HCT116 (cell line): ENCODE data around the gene CCDC69. TPM values are rescaled to one million over a fixed set of nuclear protein-coding genes. Genes with fewer than 3 reads are reported as not detected.

ENCODE experiments used
- ATAC-seq: fragments of 200-7000 bp; cut with Tn5 transposase; 2 replicates; pipeline ENCODE4 v1.9.1; 2020; ENCODE audit warnings: mild to moderate bottlenecking, moderate library complexity
- BruUV-seq: library from RNA; stranded (reverse); fragments of 400-500 nt; replicated peaks from 2 replicates; lab custom pipeline; 2021; lab: Mats Ljungman, UMichigan
- CTCF ChIA-PET: fragments of 300-600 bp; sonication (Branson Sonifier 250); formaldehyde crosslinking; loops from one replicate; lab custom pipeline; 2021; ENCODE audit warnings: antibody characterized with exemption; lab: Charles Lee
- POLR2A ChIA-PET: fragments of 300-600, 350-600 bp; sonication (Branson Sonifier 250); formaldehyde crosslinking; loops from one replicate; lab custom pipeline; 2021; ENCODE audit warnings: antibody characterized with exemption; lab: Charles Lee
- RAD21 ChIA-PET, 2 experiments: fragments of 300-600 bp; sonication (Branson Sonifier 250); formaldehyde crosslinking; loops; one replicate each; lab custom pipeline; 2023; ENCODE audit warnings: low total read pairs in 2 of 2; ENCODE audit not compliant: uncharacterized antibody in 2 of 2, unreplicated experiment in 2 of 2, low non-redundant PET in 1 of 2; lab: Charles Lee
- DNase-seq: peaks from one replicate; pipeline ENCODE4 v3.0.0-alpha.2; 2010; ENCODE audit warnings: low read depth, low spot score
- H2AFZ ChIP-seq: fragments of 200-600 bp; shearing (Covaris generic), sonication (generic); 2 replicates; pipeline ENCODE4 v1.6.1; 2017; ENCODE audit warnings: low read depth, mixed run types, mixed read lengths, antibody characterized with exemption, low read length; ENCODE audit not compliant: poor library complexity, severe bottlenecking
- H3K27ac ChIP-seq: 2 replicates; pipeline ENCODE4 v1.5.1; 2012; ENCODE audit warnings: low read depth, low read length
- H3K27me3 ChIP-seq: fragments of 200-600 bp; sonication (generic); 2 replicates; pipeline ENCODE4 v1.6.1; 2016; ENCODE audit warnings: mixed run types, low read length, mixed read lengths; ENCODE audit not compliant: insufficient read depth
- H3K36me3 ChIP-seq, 2 experiments: fragments of 200-500 bp in 1 of 2; fragments of 200-600 bp in 1 of 2; sonication (Bioruptor generic) in 1 of 2; sonication (generic) in 1 of 2; 2 replicates each; pipeline versions ENCODE4 v1.5.1 to v1.6.1; 2014 to 2016; ENCODE audit warnings: low read length in 2 of 2, inconsistent platforms in 1 of 2, mixed read lengths in 1 of 2, mixed run types in 1 of 2; ENCODE audit not compliant: insufficient read depth in 2 of 2, control insufficient read depth in 1 of 2
- H3K4me1 ChIP-seq, 2 experiments: fragments of 200-600 bp in 1 of 2; sonication (generic) in 1 of 2; 2 replicates each; pipeline versions ENCODE4 v1.5.1 to v1.6.1; 2012 to 2017; ENCODE audit warnings: low read length in 2 of 2, inconsistent platforms in 1 of 2, mild to moderate bottlenecking in 1 of 2, mixed read lengths in 1 of 2, mixed run types in 1 of 2, moderate library complexity in 1 of 2; ENCODE audit not compliant: insufficient read depth in 2 of 2, control insufficient read depth in 1 of 2
- H3K4me2 ChIP-seq: fragments of 200-600 bp; sonication (generic); 2 replicates; pipeline ENCODE4 v1.6.1; 2017; ENCODE audit warnings: mixed run types, low read length, mixed read lengths
- H3K4me3 ChIP-seq, 2 experiments: fragments of 200-600 bp in 1 of 2; sonication (generic) in 1 of 2; replicated peaks in 1 of 2; 2 replicates each; pipeline ENCODE4 v1.5.1; 2011 to 2016; ENCODE audit warnings: low read length in 2 of 2, control low read depth in 1 of 2, low read depth in 1 of 2, mild to moderate bottlenecking in 1 of 2, mixed read lengths in 1 of 2, mixed run types in 1 of 2
- H3K79me2 ChIP-seq: fragments of 200-600 bp; sonication (generic); 2 replicates; pipeline ENCODE4 v1.6.1; 2017; ENCODE audit warnings: mild to moderate bottlenecking, mixed run types, low read length, moderate library complexity, mixed read lengths; ENCODE audit not compliant: insufficient read depth
- H3K9ac ChIP-seq: fragments of 200-600 bp; sonication (generic); 2 replicates; pipeline ENCODE4 v1.6.1; 2016; ENCODE audit warnings: low read length, mixed read lengths
- H3K9me2 ChIP-seq: fragments of 200-600 bp; sonication (generic), shearing (Covaris generic); 2 replicates; pipeline ENCODE4 v1.6.1; 2017; ENCODE audit warnings: mixed run types, mild to moderate bottlenecking, moderate library complexity; ENCODE audit not compliant: insufficient read depth
- H3K9me3 ChIP-seq, 2 experiments: fragments of 200-500 bp in 1 of 2; fragments of 200-600 bp in 1 of 2; sonication (Bioruptor generic) in 1 of 2; sonication (generic) in 1 of 2; 2 replicates each; pipeline ENCODE4 v1.6.1; 2014 to 2017; ENCODE audit warnings: low read length in 2 of 2, mixed read lengths in 2 of 2, inconsistent platforms in 1 of 2, low read depth in 1 of 2, mild to moderate bottlenecking in 1 of 2, mixed run types in 1 of 2, moderate library complexity in 1 of 2; ENCODE audit not compliant: control insufficient read depth in 1 of 2, insufficient read depth in 1 of 2
- H4K20me1 ChIP-seq: fragments of 200-600 bp; sonication (generic), shearing (Covaris generic); 2 replicates; pipeline ENCODE4 v1.6.1; 2017; ENCODE audit warnings: mixed run types, mild to moderate bottlenecking, moderate library complexity; ENCODE audit not compliant: insufficient read depth
- CEBPB ChIP-seq: IDR thresholded peaks from 2 replicates; pipeline ENCODE4 v1.6.1; 2012; ENCODE audit warnings: low read depth
- EGR1 ChIP-seq: IDR thresholded peaks from 2 replicates; pipeline ENCODE4 v1.6.1; 2012; ENCODE audit warnings: low read depth
- EZH2 ChIP-seq: fragments of 200-600 bp; sonication (generic); IDR thresholded peaks from 2 replicates; pipeline ENCODE4 v1.6.1; 2017; ENCODE audit warnings: antibody characterized with exemption, mixed run types
- EZH2phosphoT487 ChIP-seq: fragments of 200-600 bp; IDR thresholded peaks from 2 replicates; pipeline ENCODE4 v1.6.1; 2018; ENCODE audit warnings: antibody characterized with exemption, borderline replicate concordance
- FOSL1 ChIP-seq: IDR thresholded peaks from 2 replicates; pipeline ENCODE4 v1.6.1; 2012; ENCODE audit warnings: low read depth
- SP1 ChIP-seq: IDR thresholded peaks from 2 replicates; pipeline ENCODE4 v1.6.1; 2012; ENCODE audit warnings: low read depth
- SRF ChIP-seq: IDR thresholded peaks from 2 replicates; pipeline ENCODE4 v1.6.1; 2012; ENCODE audit warnings: low read depth
- TCF7L2 ChIP-seq: IDR thresholded peaks from 2 replicates; pipeline ENCODE4 v1.7.0; 2011; ENCODE audit warnings: borderline replicate concordance, inconsistent platforms; ENCODE audit not compliant: insufficient read depth, insufficient read length; ENCODE audit errors: extremely low read depth
- YY1 ChIP-seq: IDR thresholded peaks from 2 replicates; pipeline ENCODE4 v1.6.1; 2011; ENCODE audit warnings: low read length, low read depth, moderate library complexity, mild to moderate bottlenecking; ENCODE audit not compliant: insufficient replicate concordance; ENCODE audit errors: extremely low read depth
- ZFX ChIP-seq: fragments of 450-650 bp; IDR thresholded peaks from 2 replicates; pipeline ENCODE4 v1.6.1; 2017
- intact Hi-C: fragments of 100-400 bp; cut with micrococcal nuclease; formaldehyde crosslinking; loops from 2 replicates; pipeline ENCODE4 v1.10.0; 2022
- total RNA-seq: library from RNA; stranded (reverse); gene quantifications from one replicate; pipeline ENCODE4 v1.2.1, GENCODE V29; 2021; ENCODE audit not compliant: unreplicated experiment
- TF ChIP-seq, protein P1 (sequence below): IDR thresholded peaks from 2 replicates; pipeline ENCODE4 v1.6.1; 2011; ENCODE audit warnings: mild to moderate bottlenecking, low read length, moderate library complexity; ENCODE audit not compliant: insufficient replicate concordance; ENCODE audit errors: extremely low read depth
- TF ChIP-seq, protein P2 (sequence below): IDR thresholded peaks from 2 replicates; pipeline ENCODE4 v1.6.1; 2012

The CCDC69 gene
- total RNA-seq, 1 experiment from 2014 or later, result 4.3 TPM

GRCh38 chr5:151138114-151138513 lies 85.8 kb downstream of the CCDC69 start:
- no peak overlapping the region for H3K27ac ChIP-seq
- H2AFZ ChIP-seq, result no peak overlapping the region
- no peaks in the 10 kb centered on the region for H3K9me3 ChIP-seq
- ATAC-seq, result no peak
- no peaks in the 10 kb centered on the region for H3K79me2 ChIP-seq
- DNase-seq, result no peak
- RAD21 ChIA-PET, result no interaction called here
- H3K4me2 ChIP-seq, result no peak overlapping the region
- peaks cover 6 to 27% of the 10 kb centered on the region in 2 experiments; a peak in 3 of 4 replicates for H3K36me3 ChIP-seq
- no peak overlapping the region for H3K4me3 ChIP-seq
- no peaks in the 10 kb centered on the region for H3K27me3 ChIP-seq
- no peak for TF ChIP-seq SRF
- intact Hi-C loops, result no loop called here
- CTCF ChIA-PET, result no interaction called here
- H3K9me2 ChIP-seq, result no peaks in the 10 kb centered on the region
- no peaks in the 10 kb centered on the region for H4K20me1 ChIP-seq
- no peaks in the 10 kb centered on the region for H3K4me1 ChIP-seq
- POLR2A ChIA-PET, result no interaction called here
- no peak overlapping the region for H3K9ac ChIP-seq
- BruUV-seq, result no TSS peak

DNA sequence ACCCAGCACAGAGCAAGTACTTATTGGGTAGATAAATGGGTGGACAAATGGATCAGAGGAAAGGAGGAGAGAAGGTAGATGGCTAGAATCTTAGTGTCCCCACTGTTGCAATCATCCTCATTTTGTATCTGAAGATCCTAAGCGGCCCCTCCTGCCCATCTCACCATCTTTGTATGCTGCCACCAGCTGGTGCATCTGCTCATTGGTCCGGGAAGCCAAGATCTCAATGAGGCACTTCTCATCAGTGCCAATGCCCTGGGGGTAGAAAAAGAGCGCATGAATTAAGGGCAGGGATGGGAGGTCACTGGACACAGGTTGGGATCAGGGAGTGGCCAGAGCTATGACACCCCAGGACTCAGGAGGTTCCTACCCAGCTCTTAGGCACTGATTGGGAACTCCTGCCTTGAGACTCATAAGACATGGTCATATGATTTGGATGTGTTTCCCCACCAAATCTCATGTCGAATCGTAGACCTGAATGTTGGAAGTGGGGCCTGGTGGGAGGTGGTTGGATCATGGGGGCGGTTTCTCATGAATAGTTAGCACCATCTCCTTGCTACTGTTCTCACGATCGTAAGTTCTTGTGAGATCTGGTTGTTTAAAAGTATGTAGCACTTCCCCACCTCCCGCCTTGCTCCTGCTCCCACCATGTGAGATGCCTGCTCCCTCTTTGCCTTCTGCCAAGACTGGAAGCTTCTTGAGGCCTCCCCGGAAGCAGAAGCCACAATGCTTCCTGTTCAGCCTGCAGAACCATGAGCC lies 86.6 kb downstream of the CCDC69 start:
- DNase-seq (no peak), ATAC-seq (no peak)
- H2AFZ ChIP-seq, result no peak overlapping the region
- RAD21 ChIA-PET, result no interaction called here
- no peaks in the 10 kb centered on the region for H3K9me3 ChIP-seq
- H3K36me3 ChIP-seq, result peaks cover 6 to 30% of the 10 kb centered on the region in 2 experiments; a peak in 3 of 4 replicates
- no peaks in the 10 kb centered on the region for H3K79me2 ChIP-seq
- no peaks in the 10 kb centered on the region for H3K4me1 ChIP-seq
- no peak overlapping the region for H3K4me3 ChIP-seq
- H3K27me3 ChIP-seq, result no peaks in the 10 kb centered on the region
- TF ChIP-seq CEBPB (no peak), ZFX (no peak), EZH2phosphoT487 (no peak), SP1 (no peak), EGR1 (no peak), TCF7L2 (no peak), YY1 (no peak), FOSL1 (no peak), EZH2 (no peak)
- TF ChIP-seq, protein P1, sequence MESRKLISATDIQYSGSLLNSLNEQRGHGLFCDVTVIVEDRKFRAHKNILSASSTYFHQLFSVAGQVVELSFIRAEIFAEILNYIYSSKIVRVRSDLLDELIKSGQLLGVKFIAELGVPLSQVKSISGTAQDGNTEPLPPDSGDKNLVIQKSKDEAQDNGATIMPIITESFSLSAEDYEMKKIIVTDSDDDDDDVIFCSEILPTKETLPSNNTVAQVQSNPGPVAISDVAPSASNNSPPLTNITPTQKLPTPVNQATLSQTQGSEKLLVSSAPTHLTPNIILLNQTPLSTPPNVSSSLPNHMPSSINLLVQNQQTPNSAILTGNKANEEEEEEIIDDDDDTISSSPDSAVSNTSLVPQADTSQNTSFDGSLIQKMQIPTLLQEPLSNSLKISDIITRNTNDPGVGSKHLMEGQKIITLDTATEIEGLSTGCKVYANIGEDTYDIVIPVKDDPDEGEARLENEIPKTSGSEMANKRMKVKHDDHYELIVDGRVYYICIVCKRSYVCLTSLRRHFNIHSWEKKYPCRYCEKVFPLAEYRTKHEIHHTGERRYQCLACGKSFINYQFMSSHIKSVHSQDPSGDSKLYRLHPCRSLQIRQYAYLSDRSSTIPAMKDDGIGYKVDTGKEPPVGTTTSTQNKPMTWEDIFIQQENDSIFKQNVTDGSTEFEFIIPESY, result no peak
- TF ChIP-seq, protein P2, sequence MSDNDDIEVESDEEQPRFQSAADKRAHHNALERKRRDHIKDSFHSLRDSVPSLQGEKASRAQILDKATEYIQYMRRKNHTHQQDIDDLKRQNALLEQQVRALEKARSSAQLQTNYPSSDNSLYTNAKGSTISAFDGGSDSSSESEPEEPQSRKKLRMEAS, result no peak
- CTCF ChIA-PET, result no interaction called here
- no peaks in the 10 kb centered on the region for H4K20me1 ChIP-seq
- no TSS peak for BruUV-seq
- intact Hi-C loops, result no loop called here
- no peaks in the 10 kb centered on the region for H3K9me2 ChIP-seq
- POLR2A ChIA-PET, result no interaction called here
- H3K27ac ChIP-seq, result no peak overlapping the region
- H3K4me2 ChIP-seq, result no peak overlapping the region
- no peak overlapping the region for H3K9ac ChIP-seq
